Natural killer cell (primary cell): Measurements from ENCODE around the gene LGALS9. TPM values are rescaled to one million over a fixed set of nuclear protein-coding genes. Genes with fewer than 3 reads are reported as not detected.

Experiments used
- ATAC-seq, 3 donors: fragments of 150-1000 bp in 2 of 3; fragments of 200-7000 bp in 1 of 3; cut with Tn5 transposase; 1 replicate in 1 of 3; 2 replicates in 2 of 3; pipeline ENCODE4 v1.10.0; 2021; ENCODE audit warnings: mild to moderate bottlenecking in 2 of 3, moderate library complexity in 2 of 3
- DNase-seq, 2 donors: peaks; one replicate each; pipeline versions ENCODE4 v3.0.0 to v3.0.0-alpha.2; 2013 to 2021; ENCODE audit warnings: mixed read lengths in 1 of 2
- H3K27ac ChIP-seq: one replicate; pipeline ENCODE4 v1.5.1; 2013; ENCODE audit warnings: mild to moderate bottlenecking, low read length
- H3K27me3 ChIP-seq: one replicate; pipeline ENCODE4 v1.6.1; 2013; ENCODE audit warnings: low read length; ENCODE audit not compliant: control insufficient read depth, insufficient read depth
- H3K36me3 ChIP-seq: one replicate; pipeline ENCODE4 v1.6.1; 2013; ENCODE audit warnings: low read length; ENCODE audit not compliant: control insufficient read depth, insufficient read depth
- H3K4me1 ChIP-seq: one replicate; pipeline ENCODE4 v1.6.1; 2013; ENCODE audit warnings: low read length; ENCODE audit not compliant: control insufficient read depth, insufficient read depth
- H3K4me3 ChIP-seq: one replicate; pipeline ENCODE4 v1.5.1; 2013; ENCODE audit warnings: low read length
- H3K9me3 ChIP-seq: one replicate; pipeline ENCODE4 v1.6.1; 2013; ENCODE audit warnings: low read length; ENCODE audit not compliant: control insufficient read depth, insufficient read depth
- H3K27ac Mint-ChIP-seq, 2 donors: one replicate each; pipeline ENCODE4 v1.8.0; 2022; ENCODE audit warnings: mild to moderate bottlenecking in 2 of 2, mixed read lengths in 2 of 2, moderate library complexity in 1 of 2
- H3K27me3 Mint-ChIP-seq, 2 donors: one replicate each; pipeline ENCODE4 v1.8.0; 2022; ENCODE audit warnings: low read depth in 2 of 2, mixed read lengths in 2 of 2
- H3K36me3 Mint-ChIP-seq: one replicate; pipeline ENCODE4 v1.8.0; 2022; ENCODE audit warnings: mixed read lengths
- H3K4me1 Mint-ChIP-seq, 2 donors: one replicate each; pipeline ENCODE4 v1.8.0; 2022; ENCODE audit warnings: mixed read lengths in 2 of 2
- H3K4me3 Mint-ChIP-seq: one replicate; pipeline ENCODE4 v1.8.0; 2022; ENCODE audit warnings: mild to moderate bottlenecking, moderate library complexity, mixed read lengths
- H3K9me3 Mint-ChIP-seq, 2 donors: one replicate each; pipeline ENCODE4 v1.8.0; 2022; ENCODE audit warnings: mixed read lengths in 2 of 2
- CTCF ChIP-seq: fragments of 200-600 bp; IDR thresholded peaks from one replicate; pipeline ENCODE4 v1.8.0; 2022; ENCODE audit warnings: antibody characterized with exemption
- WGBS: methylation state at CpG from one replicate; pipeline ENCODE4 v1.1.7; 2013; ENCODE audit warnings: missing lambda C conversion rate; ENCODE audit not compliant: insufficient coverage; 5-methylcytosine and 5-hydroxymethylcytosine counted together
- intact Hi-C: fragments of 100-400 bp; cut with micrococcal nuclease; formaldehyde crosslinking; loops from one replicate; pipeline ENCODE4 v1.14.2; 2022
- total RNA-seq, 4 donors: library from RNA; stranded (reverse); fragments of 120-200 nt in 1 of 4; gene quantifications; one replicate each; pipeline versions ENCODE4 v1.2.3 to v1.2.4, GENCODE V29; 2013 to 2022

The LGALS9 gene
- total RNA-seq, 3 donors from 2014 or later (not counting 1 experiment from before 2014, with no cell fraction given): 83.4 to 142 (median 102) TPM

DNA sequence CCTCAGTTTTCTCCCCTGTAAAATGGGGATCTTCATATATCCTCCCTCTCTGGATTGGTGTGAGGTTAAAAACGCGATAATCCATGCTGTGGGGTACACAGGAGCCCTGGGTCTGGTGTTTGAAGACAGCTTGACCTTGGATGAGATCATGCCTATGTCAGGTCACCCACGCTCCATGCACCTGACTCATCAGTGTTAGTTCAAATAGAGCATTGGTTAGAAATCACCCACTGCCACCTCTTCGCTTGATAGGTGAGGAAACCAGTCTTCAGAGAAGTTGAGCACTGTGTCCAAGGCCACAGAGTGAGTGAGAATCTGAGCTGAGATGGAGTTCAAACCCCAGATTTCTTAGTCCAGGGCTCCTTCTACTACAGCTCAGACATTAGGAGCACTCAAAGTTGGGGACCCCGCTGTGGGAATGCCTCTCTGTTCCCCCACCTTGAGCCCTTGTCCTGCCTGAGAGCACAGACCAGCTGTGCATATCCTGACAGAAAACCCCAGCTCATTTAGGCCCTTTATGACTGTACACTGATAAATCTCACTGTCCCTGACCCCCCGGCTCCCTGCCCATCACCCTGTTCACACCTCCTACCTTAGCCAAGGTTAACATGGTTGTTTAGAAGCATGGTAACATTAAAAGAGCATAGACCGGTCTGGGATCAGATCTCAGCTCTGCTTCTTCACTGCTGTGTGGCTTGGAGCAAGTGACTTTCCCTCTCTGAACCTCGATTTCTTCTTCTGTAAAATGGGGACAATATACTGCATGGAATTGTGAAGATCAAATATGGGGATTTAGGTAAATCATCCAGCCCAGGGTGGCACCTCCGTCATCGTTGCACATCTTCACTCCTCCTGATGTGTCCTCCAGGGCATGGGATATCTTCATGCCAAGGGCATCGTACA is 22.4 kb upstream of the LGALS9 start:
- ATAC-seq: no peak
- Mint-ChIP-seq H3K4me1 (no peaks in the 10 kb centered on the region), H3K27me3 (no peaks in the 10 kb centered on the region), H3K36me3 (no peaks in the 10 kb centered on the region), H3K9me3 (no peaks in the 10 kb centered on the region), H3K27ac (no peak overlapping the region), H3K4me3 (no peak overlapping the region)
- WGBS: 92% methylated on average over 11 of the region's 11 CpGs
- intact Hi-C loops: loop anchor here (10.0 kb wide), 1 partner anchor 124 kb away; no protein-coding TSS in a partner anchor
- no peaks in the 10 kb centered on the region for H3K4me1 ChIP-seq
- no peak overlapping the region for H3K27ac ChIP-seq
- no peak for TF ChIP-seq CTCF
- no peak overlapping the region for H3K4me3 ChIP-seq
- no peaks in the 10 kb centered on the region for H3K9me3 ChIP-seq
- H3K27me3 ChIP-seq: no peaks in the 10 kb centered on the region
- DNase-seq: no peak
- H3K36me3 ChIP-seq: peaks cover 50% of the 10 kb centered on the region

GRCh38 chr17:27609611-27610303 is 21.2 kb upstream of the LGALS9 start:
- no peak overlapping the region for H3K4me3 Mint-ChIP-seq
- no peaks in the 10 kb centered on the region for H3K4me1 Mint-ChIP-seq
- intact Hi-C loops: loop anchor here (10.0 kb wide), 1 partner anchor 125 kb away; no protein-coding TSS in a partner anchor
- WGBS: 96% methylated on average over 10 of the region's 11 CpGs
- H3K27ac ChIP-seq: no peak overlapping the region
- H3K27ac Mint-ChIP-seq: no peak overlapping the region
- TF ChIP-seq CTCF: no peak
- no peaks in the 10 kb centered on the region for H3K9me3 ChIP-seq
- H3K36me3 ChIP-seq: peaks cover 48% of the 10 kb centered on the region
- H3K27me3 ChIP-seq: no peaks in the 10 kb centered on the region
- DNase-seq (peak in 1 of 2 donors; percentile 42), ATAC-seq (no peak)
- no peaks in the 10 kb centered on the region for H3K9me3 Mint-ChIP-seq
- no peaks in the 10 kb centered on the region for H3K27me3 Mint-ChIP-seq
- H3K4me3 ChIP-seq: no peak overlapping the region
- H3K36me3 Mint-ChIP-seq: no peaks in the 10 kb centered on the region
- H3K4me1 ChIP-seq: no peaks in the 10 kb centered on the region

GRCh38 chr17:27610304-27610677 is 20.7 kb upstream of the LGALS9 start:
- Histone ChIP-seq H3K27me3 (no peaks in the 10 kb centered on the region), H3K9me3 (no peaks in the 10 kb centered on the region), H3K27ac (no peak overlapping the region), H3K4me1 (no peaks in the 10 kb centered on the region), H3K4me3 (no peak overlapping the region), H3K36me3 (peaks cover 49% of the 10 kb centered on the region)
- TF ChIP-seq CTCF: no peak
- ATAC-seq: no peak
- H3K4me1 Mint-ChIP-seq: no peaks in the 10 kb centered on the region
- intact Hi-C loops: no loop called here
- no peaks in the 10 kb centered on the region for H3K27me3 Mint-ChIP-seq
- H3K27ac Mint-ChIP-seq: no peak overlapping the region
- DNase-seq: no peak
- no peak overlapping the region for H3K4me3 Mint-ChIP-seq
- no peaks in the 10 kb centered on the region for H3K36me3 Mint-ChIP-seq
- 92% methylated on average over 3 of the region's 4 CpGs for WGBS
- no peaks in the 10 kb centered on the region for H3K9me3 Mint-ChIP-seq
